Stimulated activated effector memory CD8-positive, alpha-beta T cell treated with anti-CD3 and anti-CD28 coated beads, Interleukin-12 subunit alpha, Interleukin-12 subunit beta, amount 100 ng/mL, for 72 hours (primary cell): Measurements from ENCODE around the gene LIN52.

ENCODE experiments used
- ATAC-seq: fragments of 150-1000 bp; cut with Tn5 transposase; 2 replicates; pipeline ENCODE4 v1.10.0; 2021
- DNase-seq, 2 donors: peaks; one replicate each; pipeline ENCODE4 v3.0.0; 2021 to 2022; ENCODE audit warnings: low spot score in 2 of 2
- H3K27ac Mint-ChIP-seq: one replicate; pipeline ENCODE4 v1.8.0; 2022; ENCODE audit warnings: mild to moderate bottlenecking, mixed read lengths
- H3K36me3 Mint-ChIP-seq: one replicate; pipeline ENCODE4 v1.8.0; 2022; ENCODE audit warnings: mild to moderate bottlenecking, mixed read lengths
- H3K4me1 Mint-ChIP-seq: one replicate; pipeline ENCODE4 v1.8.0; 2022; ENCODE audit warnings: mixed read lengths
- H3K4me3 Mint-ChIP-seq: one replicate; pipeline ENCODE4 v1.8.0; 2022; ENCODE audit warnings: mild to moderate bottlenecking, mixed read lengths
- H3K9me3 Mint-ChIP-seq: one replicate; pipeline ENCODE4 v1.8.0; 2022; ENCODE audit warnings: mixed read lengths

Gene LIN52

DNA sequence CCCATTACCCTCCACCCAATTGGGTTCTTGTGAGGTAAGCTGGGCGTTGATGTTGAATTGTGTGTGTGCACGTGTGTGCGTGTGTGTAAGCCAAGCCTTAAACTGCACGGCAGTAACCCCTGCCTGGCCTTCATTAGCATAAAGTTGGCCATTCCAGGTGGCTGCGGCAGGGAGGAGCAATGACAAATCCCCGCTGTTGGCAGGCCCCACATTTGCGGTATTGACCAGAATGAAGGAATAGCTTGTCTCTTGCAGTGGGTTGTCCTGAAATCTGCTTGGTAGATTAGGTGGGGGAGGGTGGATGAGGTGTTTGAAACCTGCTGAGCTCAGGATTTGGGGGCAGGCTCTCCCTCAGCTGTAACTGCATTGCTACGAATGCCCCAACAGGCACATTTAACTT is 161.8 kb downstream of the LIN52 start:
- ATAC-seq = no peak
- no peak overlapping the region for H3K4me3 Mint-ChIP-seq
- no peak for DNase-seq
- H3K9me3 Mint-ChIP-seq = no peaks in the 10 kb centered on the region
- no peak overlapping the region for H3K27ac Mint-ChIP-seq
- H3K36me3 Mint-ChIP-seq = no peaks in the 10 kb centered on the region
- H3K4me1 Mint-ChIP-seq = peaks cover 16% of the 10 kb centered on the region

DNA sequence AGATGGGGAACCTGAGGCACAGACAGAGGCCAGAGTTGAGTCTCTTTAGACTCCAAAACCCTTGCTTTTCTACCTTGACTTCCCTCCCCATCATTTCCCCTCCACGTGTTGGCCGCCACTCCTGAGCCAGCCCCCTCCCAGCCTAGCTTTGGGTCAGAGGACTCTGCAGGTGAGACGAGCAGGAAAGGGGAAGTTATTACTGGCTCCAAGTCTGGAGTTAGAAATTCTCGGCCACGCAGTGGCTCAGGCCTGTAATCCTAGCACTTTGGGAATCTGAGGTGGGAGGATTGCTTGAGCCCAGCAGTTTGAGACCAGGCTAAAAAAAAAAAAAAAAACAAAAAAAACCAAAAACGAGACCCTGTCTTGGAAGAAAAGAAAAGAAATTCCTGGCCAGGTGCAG is 163.3 kb downstream of the LIN52 start:
- Mint-ChIP-seq H3K36me3 (peaks cover 4% of the 10 kb centered on the region), H3K9me3 (no peaks in the 10 kb centered on the region), H3K4me1 (peaks cover 9% of the 10 kb centered on the region), H3K27ac (no peak overlapping the region), H3K4me3 (no peak overlapping the region)
- ATAC-seq = no peak
- no peak for DNase-seq

DNA sequence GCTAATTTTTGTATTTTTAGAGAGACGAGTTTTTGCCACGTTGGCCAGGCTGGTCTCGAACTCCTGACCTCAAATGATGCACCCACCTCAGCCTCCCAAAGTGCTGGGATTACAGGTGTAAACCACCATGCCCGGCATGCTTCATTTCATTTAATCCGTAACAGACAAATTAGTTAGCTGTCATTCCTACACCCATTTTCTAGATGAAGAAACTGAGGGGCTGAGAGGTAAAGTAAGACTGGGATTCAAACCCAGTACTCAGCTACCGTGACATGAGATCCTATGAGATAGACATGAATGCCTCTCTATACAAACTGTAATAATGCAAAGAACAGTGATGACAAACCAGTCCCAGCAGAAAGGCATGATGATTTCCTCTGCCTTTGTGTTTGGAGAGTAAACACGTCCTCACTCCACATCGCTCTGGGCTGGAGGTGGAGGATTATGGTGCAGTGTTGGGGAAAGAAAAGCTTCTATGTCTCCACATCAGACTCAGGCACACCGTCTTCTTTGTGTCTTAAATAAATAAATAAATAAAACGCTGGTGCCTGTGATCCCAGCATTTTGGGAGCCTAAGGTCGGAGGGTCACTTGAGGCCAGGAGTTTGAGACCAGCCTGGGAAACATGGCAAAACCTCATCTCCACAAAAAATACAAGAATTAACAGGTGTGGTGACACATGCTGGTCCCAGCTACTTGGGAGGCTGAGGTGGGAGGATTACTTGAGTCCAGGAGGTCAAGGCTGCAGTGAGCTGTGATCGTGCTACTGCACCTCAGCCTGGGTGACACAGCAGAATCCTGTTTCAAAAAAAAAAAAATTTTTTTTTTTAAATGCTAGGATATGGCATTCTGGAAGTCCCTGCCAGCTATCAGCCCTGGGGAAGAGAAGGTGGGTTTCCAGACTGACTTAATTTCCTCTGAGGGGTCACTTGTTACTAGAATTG is 164.9 kb downstream of the LIN52 start:
- H3K27ac Mint-ChIP-seq = no peak overlapping the region
- DNase-seq (no peak), ATAC-seq (no peak)
- no peaks in the 10 kb centered on the region for H3K9me3 Mint-ChIP-seq
- peaks cover 4% of the 10 kb centered on the region for H3K36me3 Mint-ChIP-seq
- H3K4me3 Mint-ChIP-seq = no peak overlapping the region
- H3K4me1 Mint-ChIP-seq = peaks cover 9% of the 10 kb centered on the region
